GM18870 (cell line): ENCODE results near the gene ESRRB.

Experiments used
- ATAC-seq: cut with Tn5 transposase; IDR thresholded peaks from one replicate; pipeline ENCODE4 v1.9.1; 2021; ENCODE audit warnings: moderate library complexity; ENCODE audit not compliant: unreplicated experiment

The ESRRB gene

GRCh38 chr14:76405627-76406026, 29.7 kb downstream of the ESRRB start:
- no peak for ATAC-seq

- no peak for ATAC-seq
Observed at GRCh38 chr14:76407449-76408150, 31.7 kb downstream of the ESRRB start.

GRCh38 chr14:76408877-76409276, 32.9 kb downstream of the ESRRB start:
- no peak for ATAC-seq

DNA sequence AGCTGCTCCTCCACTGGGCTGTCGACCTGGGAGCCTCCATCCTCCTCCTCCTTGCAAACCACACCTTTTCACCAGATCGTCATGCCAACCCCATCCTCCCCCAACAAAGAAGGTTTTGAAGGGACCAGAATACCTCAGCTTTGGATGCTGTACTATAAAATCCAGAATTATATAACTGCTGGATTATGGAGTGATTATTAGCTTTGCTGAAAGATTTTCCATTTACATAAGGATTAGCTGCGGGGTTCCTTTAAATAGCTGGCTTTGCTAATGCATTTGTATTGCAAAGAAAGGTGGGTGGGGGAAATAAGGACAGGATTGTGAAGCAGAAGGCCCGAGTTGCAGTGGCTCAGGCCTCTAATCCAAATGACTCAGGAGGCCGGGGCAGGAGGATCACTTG, 36.6 kb downstream of the ESRRB start:
- no peak for ATAC-seq

GRCh38 chr14:76413106-76413961, 37.4 kb downstream of the ESRRB start:
- ATAC-seq = no peak

GRCh38 chr14:76413962-76414600, 38.1 kb downstream of the ESRRB start:
- no peak for ATAC-seq

DNA sequence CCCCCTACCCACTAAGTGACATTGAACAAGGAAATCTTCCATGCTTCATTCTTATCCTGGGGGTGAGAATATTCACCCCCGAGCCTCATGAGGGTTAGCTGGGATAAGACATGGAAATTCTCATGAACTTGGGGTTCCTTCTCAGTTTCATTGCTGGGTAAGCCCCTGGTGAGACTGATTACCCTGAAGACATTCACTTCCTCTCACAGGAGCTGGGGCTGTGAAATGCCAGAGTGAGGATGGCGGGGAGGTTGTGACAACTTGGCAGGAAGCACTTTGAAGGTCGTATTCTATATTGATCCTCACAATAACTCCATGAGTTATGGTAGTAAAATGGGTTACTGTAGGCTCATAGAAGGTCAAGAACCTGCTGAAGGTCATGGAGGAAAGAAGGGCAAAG, 43.5 kb downstream of the ESRRB start:
- no peak for ATAC-seq

- no peak for ATAC-seq
Observed at GRCh38 chr14:76420827-76421226, 44.9 kb downstream of the ESRRB start.

GRCh38 chr14:76421662-76422061, 45.7 kb downstream of the ESRRB start:
- no peak for ATAC-seq

- no peak for ATAC-seq
Observed at GRCh38 chr14:76422662-76423061, 46.7 kb downstream of the ESRRB start.

- no peak for ATAC-seq
Observed at GRCh38 chr14:76423534-76423933, 47.6 kb downstream of the ESRRB start.

GRCh38 chr14:76424359-76424758, 48.4 kb downstream of the ESRRB start:
- ATAC-seq = no peak

DNA sequence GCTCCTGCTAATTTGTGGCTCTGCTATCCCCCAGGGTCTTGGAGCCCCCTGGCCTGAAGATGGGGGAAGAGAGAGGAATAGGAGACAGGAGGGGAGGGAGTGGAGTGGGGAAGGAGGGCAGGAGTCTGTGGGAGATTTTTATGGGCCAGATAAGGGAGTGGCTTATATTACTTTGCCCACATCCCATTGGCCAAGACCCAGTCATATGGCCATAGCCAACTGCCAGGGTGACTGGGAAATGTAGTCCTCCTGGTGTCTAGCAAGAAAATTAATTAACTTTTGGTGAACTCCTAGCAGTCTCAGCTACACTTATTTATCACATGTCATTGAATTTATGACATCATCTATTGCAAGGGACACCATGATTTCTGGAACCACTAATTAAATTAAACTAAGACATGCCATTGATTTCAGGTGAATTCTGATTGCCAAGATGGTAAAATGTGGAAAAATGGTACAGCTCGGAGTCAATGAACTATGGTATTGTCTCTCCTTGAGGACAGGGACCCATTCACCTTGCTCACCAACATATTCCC, 50.3 kb downstream of the ESRRB start:
- no peak for ATAC-seq

- no peak for ATAC-seq
Observed at GRCh38 chr14:76428611-76429010, 52.7 kb downstream of the ESRRB start.

- no peak for ATAC-seq
Observed at GRCh38 chr14:76430017-76430416, 54.1 kb downstream of the ESRRB start.

DNA sequence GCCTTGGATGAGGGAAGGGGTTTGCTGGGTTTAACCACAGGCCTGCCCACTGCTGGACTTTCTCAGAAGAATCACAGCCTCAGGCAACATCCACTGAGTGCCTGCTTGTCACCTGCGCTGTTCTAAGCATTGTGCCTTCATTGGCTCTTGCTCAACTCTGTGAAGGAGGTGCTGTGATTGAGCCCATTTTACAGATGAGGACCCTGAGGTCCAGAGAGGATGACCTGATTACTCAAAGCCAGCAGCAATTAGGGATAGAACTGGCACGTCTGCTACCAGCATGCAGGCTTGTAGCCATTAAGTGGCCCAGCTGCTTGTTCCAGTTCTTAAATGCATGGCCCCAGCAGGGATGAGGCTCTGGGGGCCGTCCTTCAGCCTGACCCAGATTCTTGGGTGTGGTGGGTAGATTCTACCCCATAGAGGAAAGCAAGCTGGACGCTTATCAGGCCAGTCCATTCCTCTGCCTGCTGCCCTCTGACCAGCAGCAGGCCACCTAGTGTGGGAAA, 54.6 kb downstream of the ESRRB start:
- no peak for ATAC-seq

GRCh38 chr14:76431538-76431937, 55.6 kb downstream of the ESRRB start:
- ATAC-seq = no peak

- no peak for ATAC-seq
Observed at GRCh38 chr14:76432827-76433752, 57.2 kb downstream of the ESRRB start.

DNA sequence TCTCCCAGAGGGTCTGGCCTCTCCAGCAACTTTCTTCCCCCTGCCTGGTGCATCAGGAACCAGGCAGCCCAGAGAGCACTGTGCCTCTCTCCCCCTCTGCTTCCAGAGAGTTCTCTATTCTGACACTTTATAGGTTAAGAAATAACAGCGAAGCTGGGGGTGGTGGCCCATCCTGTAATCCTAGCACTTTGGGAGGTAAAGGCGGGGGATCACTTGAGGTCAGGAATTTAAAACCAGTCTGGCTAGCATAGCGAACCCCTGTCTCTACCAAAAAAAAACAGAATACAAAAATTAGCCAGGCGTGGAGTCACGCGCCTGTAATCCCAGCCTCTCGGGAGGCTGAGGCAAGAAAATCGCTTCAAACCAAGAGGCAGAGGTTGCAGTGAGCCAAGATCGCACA, 58.3 kb downstream of the ESRRB start:
- no peak for ATAC-seq

GRCh38 chr14:76439237-76439775, 63.4 kb downstream of the ESRRB start:
- no peak for ATAC-seq
